ENCODE data around the gene PCCA. TPM values are rescaled to one million over a fixed set of nuclear protein-coding genes. Genes with fewer than 3 reads are reported as not detected.

Gene PCCA, protein sequence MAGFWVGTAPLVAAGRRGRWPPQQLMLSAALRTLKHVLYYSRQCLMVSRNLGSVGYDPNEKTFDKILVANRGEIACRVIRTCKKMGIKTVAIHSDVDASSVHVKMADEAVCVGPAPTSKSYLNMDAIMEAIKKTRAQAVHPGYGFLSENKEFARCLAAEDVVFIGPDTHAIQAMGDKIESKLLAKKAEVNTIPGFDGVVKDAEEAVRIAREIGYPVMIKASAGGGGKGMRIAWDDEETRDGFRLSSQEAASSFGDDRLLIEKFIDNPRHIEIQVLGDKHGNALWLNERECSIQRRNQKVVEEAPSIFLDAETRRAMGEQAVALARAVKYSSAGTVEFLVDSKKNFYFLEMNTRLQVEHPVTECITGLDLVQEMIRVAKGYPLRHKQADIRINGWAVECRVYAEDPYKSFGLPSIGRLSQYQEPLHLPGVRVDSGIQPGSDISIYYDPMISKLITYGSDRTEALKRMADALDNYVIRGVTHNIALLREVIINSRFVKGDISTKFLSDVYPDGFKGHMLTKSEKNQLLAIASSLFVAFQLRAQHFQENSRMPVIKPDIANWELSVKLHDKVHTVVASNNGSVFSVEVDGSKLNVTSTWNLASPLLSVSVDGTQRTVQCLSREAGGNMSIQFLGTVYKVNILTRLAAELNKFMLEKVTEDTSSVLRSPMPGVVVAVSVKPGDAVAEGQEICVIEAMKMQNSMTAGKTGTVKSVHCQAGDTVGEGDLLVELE
- total RNA-seq: 10 to 100 TPM; 25.5 to 37.4 TPM
- polyA plus RNA-seq: 10 to 100 TPM; 17.7 to 19.7 TPM
- long read RNA-seq, donor 1, transcript PCCA-202 (24 exons, 2,494 nt): major isoform, 51 of 101 reads
- long read RNA-seq, donor 1, transcript PCCA-201 (23 exons, 2,418 nt): minor isoform, 11 of 101 reads
- long read RNA-seq, donor 1, partial matches to known transcripts: 10 of 101 reads
- long read RNA-seq, donor 1, other reads (novel, unspliced or antisense): 28 of 101 reads
- long read RNA-seq, donor 2, transcript PCCA-202 (24 exons, 2,494 nt): major isoform, 5 of 27 reads
- long read RNA-seq, donor 2, partial matches to known transcripts: 3 of 27 reads
- long read RNA-seq, donor 2, other reads (novel, unspliced or antisense): 19 of 27 reads

GRCh38 chr13:100088644-100089464 lies at the start of gene PCCA:
Gene PCCA (plus strand): TSS chr13:100089093. CDS start chr13:100089121, 28 bp downstream.
- DNase-seq (peak; percentile 97 to 98), ATAC-seq (ENCODE audit: low FRiP score) (peak; percentile 99)
- H3K9me3 ChIP-seq (ENCODE audit: control insufficient read depth, low read length): no peaks in the 10 kb centered on the region
- 0 to 1% methylated on average over 66 to 77 of the region's 77 CpGs for WGBS, 2 donors
- peak within 1 kb of the TSS; percentile 13 to 70 for H3K4me3 ChIP-seq (ENCODE audit: low read length in 2 of 2)
- no peaks in the 10 kb centered on the region for H3K4me1 ChIP-seq (ENCODE audit: control insufficient read depth in 1 of 2, insufficient read depth in 2 of 2, low read length in 2 of 2)
- H3K36me3 ChIP-seq (ENCODE audit: control insufficient read depth in 1 of 2, insufficient read depth in 2 of 2, low read length in 1 of 2): no peaks in the 10 kb centered on the region
- H3K27ac ChIP-seq (ENCODE audit: low read depth in 1 of 2, low read length in 2 of 2): peak within 1 kb of the TSS in 1 of 2 donors; percentile 14
- intact Hi-C loops (cut with DNase I): no loop called here
- H3K27me3 ChIP-seq (ENCODE audit: control insufficient read depth in 1 of 2, insufficient read depth in 2 of 2, low read length in 1 of 2): no peaks in the 10 kb centered on the region

- intact Hi-C loops (cut with DNase I): no loop called here
- ATAC-seq (ENCODE audit: low FRiP score): no peak
- H3K36me3 ChIP-seq (ENCODE audit: control insufficient read depth in 1 of 2, insufficient read depth in 2 of 2, low read length in 1 of 2): no peaks in the 10 kb centered on the region
- no peak for DNase-seq
- WGBS, 2 donors: 12 to 18% methylated on average over 4 of the region's 4 CpGs
- H3K4me1 ChIP-seq (ENCODE audit: control insufficient read depth in 1 of 2, insufficient read depth in 2 of 2, low read length in 2 of 2): no peaks in the 10 kb centered on the region
- no peaks in the 10 kb centered on the region for H3K9me3 ChIP-seq (ENCODE audit: control insufficient read depth, low read length)
- H3K27me3 ChIP-seq (ENCODE audit: control insufficient read depth in 1 of 2, insufficient read depth in 2 of 2, low read length in 1 of 2): no peaks in the 10 kb centered on the region
- H3K4me3 ChIP-seq (ENCODE audit: low read length in 2 of 2): no peak overlapping the region
- no peak overlapping the region for H3K27ac ChIP-seq (ENCODE audit: low read depth in 1 of 2, low read length in 2 of 2)
These were observed 49.2 kb upstream of the PCCA start for GRCh38 chr13:100039740-100040139.

DNA sequence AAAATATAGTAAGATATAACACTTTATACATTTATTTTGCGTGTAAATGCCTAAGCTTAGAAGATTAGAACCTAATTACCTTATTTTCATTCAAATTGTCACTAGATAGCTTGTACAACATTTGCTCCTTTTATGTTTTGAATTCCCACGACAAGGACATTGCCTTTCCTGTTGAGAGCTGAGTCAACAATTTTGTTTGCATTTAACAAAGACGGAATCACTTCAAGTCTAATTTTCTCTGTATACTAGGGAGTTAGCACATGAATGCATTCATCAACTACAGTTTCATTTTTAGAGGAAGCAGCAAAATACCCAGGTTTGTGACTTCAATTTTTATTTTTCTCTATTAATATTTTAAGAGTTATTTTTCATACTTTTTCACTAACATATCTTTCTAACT lies 48.7 kb upstream of the PCCA start:
- 15 to 18% methylated on average over 3 of the region's 3 CpGs for WGBS, 2 donors
- intact Hi-C loops (cut with DNase I): no loop called here
- H3K27me3 ChIP-seq (ENCODE audit: control insufficient read depth in 1 of 2, insufficient read depth in 2 of 2, low read length in 1 of 2): no peaks in the 10 kb centered on the region

DNA sequence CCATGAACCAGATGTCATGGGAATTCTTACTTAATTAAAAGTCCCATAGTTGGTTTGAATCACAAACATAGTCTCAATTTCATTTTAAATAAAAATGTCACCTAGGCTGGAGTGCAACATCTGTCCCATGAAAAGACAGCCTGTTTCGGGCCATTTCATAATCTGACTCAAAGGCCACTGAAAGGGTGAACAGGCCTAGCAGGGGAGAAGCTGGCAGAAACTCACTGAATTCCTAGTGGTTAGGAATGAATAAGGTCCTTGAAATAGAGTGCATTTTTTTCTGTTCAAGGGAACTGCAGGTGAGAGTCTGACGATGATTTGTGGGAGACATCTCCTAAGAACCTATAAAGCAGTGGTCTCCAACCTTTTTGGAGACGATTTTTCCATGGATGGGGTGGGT lies 44.0 kb upstream of the PCCA start:
- no peak for ATAC-seq (ENCODE audit: low FRiP score)
- H3K36me3 ChIP-seq (ENCODE audit: control insufficient read depth in 1 of 2, insufficient read depth in 2 of 2, low read length in 1 of 2): no peaks in the 10 kb centered on the region
- H3K4me3 ChIP-seq (ENCODE audit: low read length in 2 of 2): no peak overlapping the region
- intact Hi-C loops (cut with DNase I): no loop called here
- no peaks in the 10 kb centered on the region for H3K4me1 ChIP-seq (ENCODE audit: control insufficient read depth in 1 of 2, insufficient read depth in 2 of 2, low read length in 2 of 2)
- no peak for DNase-seq
- H3K9me3 ChIP-seq (ENCODE audit: control insufficient read depth, low read length): no peaks in the 10 kb centered on the region
- H3K27me3 ChIP-seq (ENCODE audit: control insufficient read depth in 1 of 2, insufficient read depth in 2 of 2, low read length in 1 of 2): no peaks in the 10 kb centered on the region
- no peak overlapping the region for H3K27ac ChIP-seq (ENCODE audit: low read depth in 1 of 2, low read length in 2 of 2)
- 93% methylated on average over 3 of the region's 3 CpGs for WGBS, 2 donors

More for the DNA sequence above, 48.7 kb upstream of the PCCA start:
- H3K4me1 ChIP-seq (ENCODE audit: control insufficient read depth in 1 of 2, insufficient read depth in 2 of 2, low read length in 2 of 2): no peaks in the 10 kb centered on the region
- no peak for DNase-seq
- no peak overlapping the region for H3K4me3 ChIP-seq (ENCODE audit: low read length in 2 of 2)
- no peaks in the 10 kb centered on the region for H3K36me3 ChIP-seq (ENCODE audit: control insufficient read depth in 1 of 2, insufficient read depth in 2 of 2, low read length in 1 of 2)
- no peak for ATAC-seq (ENCODE audit: low FRiP score)
- H3K27ac ChIP-seq (ENCODE audit: low read depth in 1 of 2, low read length in 2 of 2): no peak overlapping the region
- H3K9me3 ChIP-seq (ENCODE audit: control insufficient read depth, low read length): no peaks in the 10 kb centered on the region

DNA sequence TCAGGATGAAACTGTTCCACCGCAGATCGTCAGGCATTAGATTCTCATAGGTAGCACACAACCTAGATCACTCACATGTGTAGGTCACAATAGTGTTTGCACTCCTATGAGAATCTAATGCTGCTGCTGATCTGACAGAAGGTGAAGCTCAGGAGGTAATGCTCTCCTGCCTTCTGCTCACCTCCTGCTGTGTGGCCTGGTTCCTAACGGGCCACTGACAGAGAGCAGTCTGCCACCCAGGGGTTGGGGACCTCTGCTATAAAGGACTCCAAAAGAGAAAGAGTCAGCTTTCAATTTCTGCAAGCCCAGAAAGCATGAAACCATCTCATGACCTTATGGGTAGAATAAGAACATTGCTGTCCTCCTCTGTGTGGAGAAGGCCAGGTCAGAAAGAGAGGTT lies 43.5 kb upstream of the PCCA start:
- Histone ChIP-seq H3K27me3 (ENCODE audit: control insufficient read depth in 1 of 2, insufficient read depth in 2 of 2, low read length in 1 of 2) (no peaks in the 10 kb centered on the region), H3K4me3 (ENCODE audit: low read length in 2 of 2) (no peak overlapping the region), H3K4me1 (ENCODE audit: control insufficient read depth in 1 of 2, insufficient read depth in 2 of 2, low read length in 2 of 2) (no peaks in the 10 kb centered on the region), H3K27ac (ENCODE audit: low read depth in 1 of 2, low read length in 2 of 2) (no peak overlapping the region), H3K36me3 (ENCODE audit: control insufficient read depth in 1 of 2, insufficient read depth in 2 of 2, low read length in 1 of 2) (no peaks in the 10 kb centered on the region), H3K9me3 (ENCODE audit: control insufficient read depth, low read length) (no peaks in the 10 kb centered on the region)
- DNase-seq: no peak
- ATAC-seq (ENCODE audit: low FRiP score): no peak
- 76 to 85% methylated on average over 3 of the region's 3 CpGs for WGBS, 2 donors
- intact Hi-C loops (cut with DNase I): no loop called here

DNA sequence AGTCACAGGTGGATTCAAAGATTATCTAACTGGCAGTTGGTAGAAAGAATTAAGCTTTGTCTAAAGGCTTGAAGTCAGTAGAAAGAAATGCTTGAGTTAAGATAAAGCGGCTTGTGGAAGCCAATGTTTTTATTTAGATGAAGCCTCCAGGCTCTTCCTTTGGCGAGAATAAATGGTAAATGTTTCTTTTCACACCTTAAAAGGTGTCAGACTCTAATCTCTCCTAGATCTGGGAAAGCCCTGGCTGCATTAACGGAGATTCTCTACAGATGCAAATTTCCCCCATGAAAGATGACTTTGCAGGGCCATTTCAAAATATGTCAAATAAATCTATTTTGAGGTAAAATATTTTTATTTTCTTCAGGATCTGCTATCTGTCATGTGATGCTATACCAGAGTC lies 37.8 kb upstream of the PCCA start:
- Histone ChIP-seq H3K27me3 (ENCODE audit: control insufficient read depth in 1 of 2, insufficient read depth in 2 of 2, low read length in 1 of 2) (no peaks in the 10 kb centered on the region), H3K4me1 (ENCODE audit: control insufficient read depth in 1 of 2, insufficient read depth in 2 of 2, low read length in 2 of 2) (no peaks in the 10 kb centered on the region), H3K36me3 (ENCODE audit: control insufficient read depth in 1 of 2, insufficient read depth in 2 of 2, low read length in 1 of 2) (no peaks in the 10 kb centered on the region), H3K9me3 (ENCODE audit: control insufficient read depth, low read length) (no peaks in the 10 kb centered on the region), H3K4me3 (ENCODE audit: low read length in 2 of 2) (no peak overlapping the region), H3K27ac (ENCODE audit: low read depth in 1 of 2, low read length in 2 of 2) (no peak overlapping the region)
- ATAC-seq (ENCODE audit: low FRiP score) (no peak), DNase-seq (no peak)
- intact Hi-C loops (cut with DNase I): no loop called here
- WGBS, 2 donors: 53 to 56% methylated on average over 3 of the region's 3 CpGs

DNA sequence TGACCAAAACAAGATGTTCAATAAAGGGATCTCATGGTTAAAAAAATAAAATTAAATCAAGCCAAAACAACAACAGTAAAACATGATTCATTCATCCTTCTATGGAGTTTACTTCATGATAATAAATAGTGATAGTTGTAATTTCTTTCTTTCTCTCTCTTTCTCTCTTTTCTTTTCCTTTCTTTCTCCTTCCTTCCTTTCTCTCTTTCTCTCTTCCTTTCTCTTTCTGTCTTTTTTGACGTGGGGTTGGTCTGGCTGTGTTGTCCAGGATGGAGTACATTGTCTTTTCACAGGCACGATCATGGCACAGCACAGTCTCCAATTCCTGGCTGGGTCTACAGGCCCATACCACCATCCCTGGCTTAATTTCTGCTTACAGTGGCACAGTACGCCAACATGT lies 29.1 kb upstream of the PCCA start:
- no peak for ATAC-seq (ENCODE audit: low FRiP score)
- 89 to 91% methylated on average over 3 of the region's 3 CpGs for WGBS, 2 donors

GRCh38 chr13:100063333-100063732 lies 25.6 kb upstream of the PCCA start:
- no peaks in the 10 kb centered on the region for H3K36me3 ChIP-seq (ENCODE audit: control insufficient read depth in 1 of 2, insufficient read depth in 2 of 2, low read length in 1 of 2)
- intact Hi-C loops (cut with DNase I): no loop called here
- H3K9me3 ChIP-seq (ENCODE audit: control insufficient read depth, low read length): peaks cover 4% of the 10 kb centered on the region
- DNase-seq (no peak), ATAC-seq (ENCODE audit: low FRiP score) (no peak)
- no peak overlapping the region for H3K4me3 ChIP-seq (ENCODE audit: low read length in 2 of 2)
- H3K4me1 ChIP-seq (ENCODE audit: control insufficient read depth in 1 of 2, insufficient read depth in 2 of 2, low read length in 2 of 2): no peaks in the 10 kb centered on the region
- no peaks in the 10 kb centered on the region for H3K27me3 ChIP-seq (ENCODE audit: control insufficient read depth in 1 of 2, insufficient read depth in 2 of 2, low read length in 1 of 2)
- 79 to 81% methylated on average over 6 of the region's 6 CpGs for WGBS, 2 donors
- no peak overlapping the region for H3K27ac ChIP-seq (ENCODE audit: low read depth in 1 of 2, low read length in 2 of 2)

More for the DNA sequence above, 29.1 kb upstream of the PCCA start:
- intact Hi-C loops (cut with DNase I): no loop called here
- Histone ChIP-seq H3K4me1 (ENCODE audit: control insufficient read depth in 1 of 2, insufficient read depth in 2 of 2, low read length in 2 of 2) (no peaks in the 10 kb centered on the region), H3K27ac (ENCODE audit: low read depth in 1 of 2, low read length in 2 of 2) (no peak overlapping the region), H3K27me3 (ENCODE audit: control insufficient read depth in 1 of 2, insufficient read depth in 2 of 2, low read length in 1 of 2) (no peaks in the 10 kb centered on the region), H3K9me3 (ENCODE audit: control insufficient read depth, low read length) (peaks cover 2% of the 10 kb centered on the region), H3K4me3 (ENCODE audit: low read length in 2 of 2) (no peak overlapping the region), H3K36me3 (ENCODE audit: control insufficient read depth in 1 of 2, insufficient read depth in 2 of 2, low read length in 1 of 2) (no peaks in the 10 kb centered on the region)
- DNase-seq: no peak

Data from aorta (tissue), 5 donors.